ENCODE results near the gene NEURL1.

- no peak for TF ChIP-seq POLR2A (IDR thresholded peaks at IDR 0.05; ENCODE audit: low read depth, low read length)
- no peak for TF ChIP-seq POLR2AphosphoS5 (IDR thresholded peaks at IDR 0.05; ENCODE audit: low read depth, low read length)
- TF ChIP-seq SPI1 (IDR thresholded peaks at IDR 0.05; ENCODE audit: low read depth, low read length) = no peak
- TF ChIP-seq TAF1 (IDR thresholded peaks at IDR 0.05; ENCODE audit: low read depth, low read length) = no peak
- TF ChIP-seq POU2F2 (IDR thresholded peaks at IDR 0.05; ENCODE audit: low read depth, low read length) = no peak
- no peak for TF ChIP-seq PAX5 (IDR thresholded peaks at IDR 0.05; ENCODE audit: insufficient read depth, low read length, severe bottlenecking)
These were observed 43.3 kb upstream of the NEURL1 start for GRCh38 chr10:103450201-103450695.

Measured in GM12891 (cell line).